Renal pelvis (tissue), 4 donors: Measurements from ENCODE around the gene MRFAP1L1. TPM values are rescaled to one million over a fixed set of nuclear protein-coding genes. Genes with fewer than 3 reads are reported as not detected.
"Not testable (repeated sequence)": the region's sequence is repeated elsewhere in the genome, so short reads cannot be mapped to it uniquely, and the experiment has no call there.

Source experiments
- DNase-seq: peaks from one replicate; pipeline ENCODE4 v3.0.0-alpha.2; 2013
- polyA plus RNA-seq, 3 donors: library from polyadenylated mRNA; unstranded; fragments of 120-200 nt; gene quantifications; one replicate each; pipeline ENCODE4 v1.2.1, GENCODE V29; 2013; ENCODE audit not compliant: insufficient read length in 3 of 3

MRFAP1L1 gene
- polyA plus RNA-seq, 3 donors, result 109 to 137 (median 118) TPM

DNA sequence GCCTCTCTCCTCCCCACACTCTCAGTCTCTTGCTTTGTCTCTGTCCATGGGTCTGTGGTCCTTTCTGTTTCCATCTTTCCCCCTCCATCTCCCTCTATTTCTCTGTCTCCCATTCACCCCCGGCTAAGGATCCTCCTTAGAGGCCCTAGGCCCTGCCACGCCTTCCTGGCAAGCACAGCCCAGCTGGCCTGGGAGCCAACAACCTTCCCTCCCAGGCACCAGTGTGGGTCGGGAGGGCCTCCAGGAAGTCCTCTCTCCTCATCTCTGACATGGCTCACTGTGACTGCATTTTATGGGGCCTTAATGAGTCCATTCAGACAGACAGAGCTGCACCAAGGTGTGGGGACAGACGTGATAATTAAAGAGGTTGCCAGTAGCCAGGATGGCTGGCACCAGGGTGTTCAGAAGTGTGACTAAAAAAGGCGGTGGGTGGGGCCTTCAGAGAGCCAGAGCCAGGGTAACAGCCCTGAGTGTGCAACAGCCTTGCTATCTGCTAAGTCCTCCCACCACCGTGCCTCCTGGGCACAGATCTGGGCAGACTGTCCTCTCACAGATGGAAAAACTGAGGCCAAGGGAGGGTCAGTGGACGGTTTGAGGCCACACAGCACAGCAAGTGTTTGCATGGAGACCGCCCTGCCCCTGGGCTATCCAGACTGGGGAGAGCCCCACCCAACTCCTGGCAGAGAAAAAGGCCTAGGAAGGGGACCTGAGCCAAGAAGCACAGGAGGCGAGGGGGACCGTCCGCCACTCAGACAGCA is 37.8 kb upstream of the MRFAP1L1 start:
- DNase-seq, result no peak

DNA sequence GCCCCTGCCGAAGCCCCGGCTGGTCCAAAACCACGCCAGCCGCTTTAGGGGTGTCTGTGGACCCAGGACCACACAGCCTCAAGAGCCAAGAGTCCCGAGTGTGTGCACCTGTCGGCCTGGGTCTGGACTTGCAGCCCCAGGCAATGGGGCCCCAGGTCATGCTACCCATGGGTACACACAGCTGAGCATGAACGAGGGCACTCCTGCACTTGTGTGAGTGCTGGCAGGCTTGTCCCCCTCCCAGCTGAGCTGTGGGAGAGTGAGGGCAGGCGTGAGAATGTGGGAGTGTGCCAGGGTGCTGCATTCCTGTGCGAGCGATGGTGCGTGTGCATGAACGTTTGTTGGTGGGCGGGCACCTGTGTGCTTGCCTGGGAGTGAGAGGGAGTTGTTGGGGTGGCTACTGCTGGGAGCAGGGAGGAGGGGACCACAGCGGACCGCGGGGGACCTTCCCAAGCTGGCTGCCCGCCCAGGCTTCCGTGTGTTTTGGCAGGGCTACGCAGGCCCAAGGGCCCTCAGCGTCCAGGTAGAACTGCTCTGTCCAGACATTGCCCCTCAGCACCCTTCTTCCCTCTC is 37.1 kb upstream of the MRFAP1L1 start:
- DNase-seq, result peak; percentile 84

DNA sequence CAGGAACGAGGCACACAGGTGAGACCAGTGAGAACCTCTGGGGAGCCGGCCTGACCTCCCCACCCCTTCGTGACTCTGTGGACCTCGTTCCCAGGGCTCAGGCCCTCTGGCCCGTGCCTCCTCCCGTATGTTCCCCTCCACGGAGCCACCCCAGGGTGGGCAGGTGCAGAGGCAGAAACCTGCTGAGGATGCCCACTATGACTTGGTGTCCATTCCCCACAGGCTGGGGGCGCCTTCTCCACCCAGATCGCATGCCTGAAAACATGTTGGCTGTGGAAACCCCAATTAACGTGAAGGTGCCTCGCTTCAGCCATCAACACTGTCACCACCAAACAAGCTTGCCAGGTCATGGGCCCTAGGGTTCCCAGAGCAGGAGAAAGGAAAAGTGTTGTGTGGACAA is 33.3 kb upstream of the MRFAP1L1 start:
- DNase-seq, result no peak

DNA sequence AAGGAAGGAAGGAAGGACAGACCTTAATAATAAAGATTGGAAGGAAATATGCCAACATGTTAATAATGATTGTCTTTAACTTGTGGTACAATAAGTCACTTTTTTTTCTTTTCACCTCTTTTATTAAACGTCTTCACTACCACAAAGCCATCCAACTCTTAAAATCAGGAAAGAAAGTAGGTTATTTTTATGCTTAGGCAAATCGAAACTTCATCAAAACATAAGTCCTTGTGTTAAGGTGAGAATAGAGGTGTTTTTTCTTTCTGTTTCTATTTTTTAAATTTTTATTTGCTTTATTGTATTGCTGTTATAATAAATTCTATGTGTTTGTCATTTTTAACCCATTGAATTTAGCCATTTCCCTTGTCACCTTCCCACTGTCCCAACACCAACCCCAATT is 32.8 kb upstream of the MRFAP1L1 start:
- DNase-seq, result no peak

DNA sequence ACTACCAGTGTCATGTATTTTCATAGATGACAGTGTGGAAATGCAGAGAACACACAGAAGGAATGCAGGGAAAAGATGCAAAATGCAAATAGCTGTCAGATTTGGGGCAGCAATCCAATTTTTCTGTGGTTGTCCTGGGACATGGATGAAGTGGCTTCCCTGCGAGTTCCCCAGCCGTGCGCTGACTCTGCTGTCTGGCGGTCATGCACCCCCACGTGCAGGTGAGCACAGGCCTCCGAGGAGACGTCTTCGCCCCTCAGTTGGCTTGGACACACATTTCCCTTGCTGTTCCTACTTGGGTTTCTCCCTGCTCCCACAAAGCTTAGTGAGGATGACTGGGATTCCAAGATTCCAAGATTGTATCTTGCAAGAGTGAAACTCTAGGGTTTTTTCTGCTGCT is 30.7 kb upstream of the MRFAP1L1 start:
- DNase-seq, result no peak

DNA sequence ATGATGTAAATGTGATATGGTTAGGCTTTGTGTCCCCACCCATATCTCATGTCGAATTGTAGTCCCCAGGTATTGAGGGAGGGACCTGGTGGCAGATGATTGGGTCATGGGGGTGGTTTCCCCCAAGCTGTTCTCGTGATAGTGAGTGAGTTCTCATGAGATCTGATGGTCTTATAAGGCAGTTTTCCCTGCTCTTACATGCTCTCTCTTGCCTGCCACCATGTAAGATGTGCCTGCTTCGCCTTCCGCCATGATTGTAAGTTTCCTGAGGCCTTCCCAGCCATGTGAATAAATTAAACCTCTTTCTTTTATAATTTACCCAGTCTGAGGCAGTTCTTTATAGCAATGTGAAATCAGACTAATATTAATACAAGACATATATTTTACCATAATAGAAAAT is 30.3 kb upstream of the MRFAP1L1 start:
- DNase-seq, result no peak

DNA sequence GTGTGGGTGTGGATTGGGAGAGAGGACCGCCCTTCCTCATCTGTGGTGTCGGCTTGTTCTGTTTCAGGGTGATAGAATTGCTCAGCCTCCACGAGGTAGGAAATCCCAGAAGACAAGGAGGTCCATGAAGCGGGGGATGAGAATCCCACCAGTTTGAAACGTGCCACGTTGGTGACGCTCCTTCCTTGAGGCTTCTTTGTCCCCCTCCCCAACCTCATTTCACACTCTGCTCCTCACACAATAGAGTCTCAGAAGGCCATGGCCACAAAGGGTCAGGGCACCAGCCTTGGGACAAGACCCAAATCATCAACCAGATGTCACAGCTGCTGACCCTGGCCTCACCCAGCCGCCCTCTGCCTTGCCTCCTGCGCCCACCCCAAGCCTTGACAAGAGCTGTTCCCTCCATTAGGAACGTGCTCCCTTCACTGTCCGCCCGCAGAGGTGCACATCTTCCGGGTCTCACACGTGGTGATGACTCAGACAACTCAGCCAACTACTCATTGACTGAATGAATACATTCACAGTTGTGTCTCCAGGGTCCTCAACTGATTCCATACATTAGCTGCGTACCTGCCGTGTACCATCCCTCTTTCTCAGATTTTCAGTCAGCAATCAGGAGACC is 24.6 kb upstream of the MRFAP1L1 start:
- no peak for DNase-seq

DNA sequence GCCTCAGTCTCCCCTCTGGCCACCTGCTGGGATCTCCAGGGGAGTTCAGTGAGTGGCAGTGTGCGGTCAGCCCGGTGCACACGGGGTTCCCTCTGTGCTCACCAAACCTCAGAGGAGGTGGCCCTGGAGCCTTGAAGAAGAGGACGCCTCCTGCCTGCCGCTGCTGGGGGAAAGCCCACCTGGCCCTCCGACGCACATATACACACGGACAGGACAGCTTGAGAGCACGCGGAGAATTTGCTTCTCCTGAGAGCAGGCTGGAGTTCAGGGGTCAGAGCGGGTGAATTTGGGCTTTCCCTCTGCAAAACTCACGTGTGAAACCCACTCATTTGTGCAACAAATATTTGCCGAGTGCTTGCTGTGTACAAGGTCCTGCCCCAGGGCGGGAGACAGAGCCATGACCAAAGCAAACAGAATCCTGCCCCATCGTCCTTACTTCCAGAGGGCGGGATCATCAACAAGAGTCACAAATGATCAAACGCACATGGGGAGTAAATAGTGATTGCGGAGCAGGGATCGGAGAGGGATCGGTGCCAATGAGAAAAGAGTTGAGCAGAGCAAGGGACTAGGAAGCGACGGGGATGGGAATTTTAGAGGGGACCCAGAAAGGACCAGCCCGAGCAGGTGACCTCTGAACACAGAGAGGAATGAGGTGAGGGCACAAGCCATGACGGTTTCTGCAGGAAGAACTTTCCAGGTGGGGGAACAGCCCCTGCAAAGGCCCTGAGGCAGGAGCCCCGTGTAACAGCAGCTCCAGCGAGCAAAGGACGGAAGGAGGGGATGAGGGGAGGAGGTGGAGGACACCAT is 23.9 kb upstream of the MRFAP1L1 start:
- DNase-seq, result no peak

DNA sequence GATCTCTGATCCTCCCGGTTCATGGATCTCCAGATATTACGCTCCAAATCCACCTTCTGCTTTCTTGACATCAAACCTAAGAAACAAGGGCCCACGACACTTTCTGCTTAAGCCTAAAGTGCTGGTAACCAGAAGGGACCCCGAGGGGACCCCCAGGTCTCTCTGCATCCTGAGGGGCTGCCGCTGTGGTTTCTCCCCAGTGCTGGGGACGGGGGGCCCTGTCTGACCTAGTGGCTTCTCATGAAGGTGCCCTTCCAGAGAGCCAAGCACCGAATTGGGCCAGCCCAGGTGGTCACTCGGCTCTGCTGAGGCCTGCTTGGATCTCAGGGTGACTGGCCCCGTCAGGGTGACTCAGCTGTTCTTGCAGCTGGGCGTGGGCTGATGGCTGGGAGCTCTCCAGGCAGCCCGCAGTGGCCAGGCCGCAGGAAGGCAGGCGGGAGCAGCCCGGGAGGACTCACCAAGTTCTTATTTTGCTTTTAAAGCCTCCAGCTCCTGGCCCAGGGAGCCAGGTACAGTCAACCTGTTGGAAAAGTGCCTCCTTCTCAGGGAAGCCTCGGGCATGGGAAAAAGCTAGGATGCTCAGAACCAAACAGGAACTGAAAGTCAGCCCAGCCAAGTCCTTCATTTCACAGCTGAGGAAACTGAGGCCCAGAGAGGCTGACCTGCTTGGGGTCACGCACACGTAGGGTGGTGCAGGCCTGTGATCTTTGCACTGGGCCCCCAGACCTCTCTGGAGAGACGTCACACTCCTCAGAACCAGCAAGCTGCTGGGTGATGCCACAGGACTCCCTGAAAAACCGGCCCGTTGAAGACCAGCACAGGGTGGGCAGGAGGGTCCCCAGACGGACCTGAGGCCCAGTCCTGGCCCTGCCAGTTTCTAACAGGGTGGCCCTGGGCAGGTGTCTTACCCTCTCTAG is 23.0 kb upstream of the MRFAP1L1 start:
- no peak for DNase-seq

DNA sequence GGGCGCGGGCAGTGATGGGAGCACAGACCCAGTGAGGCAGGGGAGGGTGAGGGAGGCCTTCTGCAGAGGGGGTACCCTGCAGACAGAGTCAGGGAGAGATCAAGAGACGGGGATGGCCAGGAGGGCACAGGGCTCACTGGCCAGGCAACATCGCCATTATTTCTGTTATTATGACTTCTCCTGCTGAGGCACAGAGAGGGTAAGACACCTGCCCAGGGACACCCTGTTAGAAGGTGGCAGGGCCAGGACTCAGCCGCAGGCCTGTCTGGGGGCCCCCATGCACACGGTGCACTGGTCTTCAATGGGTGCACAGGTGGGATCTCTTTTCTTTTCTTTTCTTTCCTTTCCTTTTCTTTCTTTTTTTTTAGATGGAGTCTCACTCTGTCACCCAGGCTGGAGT is 22.1 kb upstream of the MRFAP1L1 start:
- no peak for DNase-seq

DNA sequence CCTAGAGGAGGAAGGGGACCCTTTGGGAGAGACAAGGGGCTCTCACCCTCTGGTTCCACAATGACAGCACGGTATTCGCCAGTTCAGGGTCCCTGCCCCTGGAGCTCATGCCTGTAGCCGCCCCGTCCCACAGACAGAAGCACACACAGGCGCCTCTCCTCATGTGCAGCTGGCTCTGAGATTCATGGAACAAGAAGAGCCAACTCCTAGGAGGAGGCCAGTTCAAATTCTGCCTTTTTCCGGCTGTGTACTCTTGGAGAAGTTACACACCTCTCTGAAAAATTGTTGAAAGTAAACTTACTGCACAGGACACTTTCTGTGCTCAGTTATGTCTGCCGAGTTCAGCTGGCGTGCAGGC is 21.6 kb upstream of the MRFAP1L1 start:
- DNase-seq, result no peak

DNA sequence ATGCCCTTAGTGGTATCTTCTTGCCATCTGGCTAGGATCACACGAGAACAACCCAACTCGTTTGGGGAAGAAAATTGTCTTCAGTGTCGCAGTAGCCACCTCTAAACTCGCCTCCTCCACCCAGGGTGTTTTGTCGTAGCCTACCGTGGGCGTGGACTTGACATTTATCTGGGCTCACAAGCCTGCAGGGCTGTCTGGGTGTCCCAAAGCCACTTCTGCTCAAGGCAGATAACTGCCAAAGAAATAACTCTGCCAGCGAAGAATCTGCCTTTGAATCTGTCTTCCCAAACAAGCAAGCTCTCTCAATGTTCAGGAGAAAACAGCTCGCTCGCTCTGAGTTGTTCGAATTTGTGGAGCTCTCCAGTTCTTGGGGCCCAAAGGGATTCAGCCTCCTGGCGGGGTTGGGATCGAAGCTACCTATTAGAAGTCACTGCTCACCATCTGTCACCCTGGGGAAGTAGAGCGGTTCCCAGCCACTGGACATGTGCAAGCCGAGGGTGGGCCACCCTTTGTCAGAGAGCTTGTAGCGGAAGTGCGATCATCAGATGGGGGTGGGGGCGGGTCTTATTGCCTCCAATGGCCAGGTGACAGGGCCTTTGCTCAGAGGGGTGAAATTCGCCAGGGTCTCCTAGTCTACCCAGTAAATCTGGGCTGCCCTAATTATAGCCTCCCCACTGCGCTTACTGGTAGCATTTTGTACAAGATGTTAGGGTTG is 21.1 kb upstream of the MRFAP1L1 start:
- no peak for DNase-seq

DNA sequence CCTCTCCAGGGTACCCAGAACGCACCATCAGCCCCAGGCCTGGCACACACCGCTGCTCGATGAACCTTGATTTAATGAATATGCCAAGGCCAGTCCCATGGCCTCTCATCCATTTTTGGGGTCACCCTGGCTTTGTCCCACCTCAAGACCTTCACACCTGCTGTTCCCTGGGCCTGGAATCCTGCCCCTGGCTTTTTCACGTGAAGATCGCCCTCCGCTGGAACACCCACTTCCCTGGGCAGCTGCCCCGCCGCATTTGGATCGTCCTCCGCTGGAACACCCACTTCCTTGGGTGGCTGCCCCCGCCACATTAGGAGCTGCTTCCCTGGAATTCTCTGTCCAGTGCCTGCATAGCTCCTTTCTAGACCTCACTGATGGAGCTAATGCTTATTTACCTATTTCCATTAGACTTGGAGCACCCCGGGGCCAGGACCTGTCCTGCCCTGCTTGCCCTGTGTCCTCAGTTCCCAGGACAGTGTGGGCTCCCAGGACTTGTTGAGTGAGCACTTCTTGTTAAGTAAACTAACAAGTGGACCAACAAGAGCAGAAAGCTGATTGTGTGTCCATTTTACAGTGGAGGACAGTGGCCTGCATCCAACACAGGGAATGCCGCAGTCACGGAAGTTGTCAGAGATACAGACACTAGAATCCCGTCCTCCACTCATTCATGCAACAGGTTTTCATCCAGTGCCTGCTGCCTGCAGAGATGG is 18.8 kb upstream of the MRFAP1L1 start:
- no peak for DNase-seq

DNA sequence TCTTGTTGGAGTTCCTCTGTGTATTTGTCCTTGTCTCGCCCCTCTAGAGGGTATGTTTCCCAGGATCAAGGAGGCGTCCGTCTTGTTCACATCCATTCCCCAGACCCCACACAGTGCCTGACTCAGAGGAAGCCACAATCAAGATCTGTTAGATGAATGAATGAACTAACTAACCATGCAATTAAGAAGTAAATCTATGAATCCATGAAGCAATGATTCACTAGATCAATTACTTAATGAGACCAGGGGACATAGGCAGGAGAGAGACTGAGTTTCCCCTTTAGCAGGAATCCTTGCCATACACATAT is 18.2 kb upstream of the MRFAP1L1 start:
- DNase-seq, result no peak

DNA sequence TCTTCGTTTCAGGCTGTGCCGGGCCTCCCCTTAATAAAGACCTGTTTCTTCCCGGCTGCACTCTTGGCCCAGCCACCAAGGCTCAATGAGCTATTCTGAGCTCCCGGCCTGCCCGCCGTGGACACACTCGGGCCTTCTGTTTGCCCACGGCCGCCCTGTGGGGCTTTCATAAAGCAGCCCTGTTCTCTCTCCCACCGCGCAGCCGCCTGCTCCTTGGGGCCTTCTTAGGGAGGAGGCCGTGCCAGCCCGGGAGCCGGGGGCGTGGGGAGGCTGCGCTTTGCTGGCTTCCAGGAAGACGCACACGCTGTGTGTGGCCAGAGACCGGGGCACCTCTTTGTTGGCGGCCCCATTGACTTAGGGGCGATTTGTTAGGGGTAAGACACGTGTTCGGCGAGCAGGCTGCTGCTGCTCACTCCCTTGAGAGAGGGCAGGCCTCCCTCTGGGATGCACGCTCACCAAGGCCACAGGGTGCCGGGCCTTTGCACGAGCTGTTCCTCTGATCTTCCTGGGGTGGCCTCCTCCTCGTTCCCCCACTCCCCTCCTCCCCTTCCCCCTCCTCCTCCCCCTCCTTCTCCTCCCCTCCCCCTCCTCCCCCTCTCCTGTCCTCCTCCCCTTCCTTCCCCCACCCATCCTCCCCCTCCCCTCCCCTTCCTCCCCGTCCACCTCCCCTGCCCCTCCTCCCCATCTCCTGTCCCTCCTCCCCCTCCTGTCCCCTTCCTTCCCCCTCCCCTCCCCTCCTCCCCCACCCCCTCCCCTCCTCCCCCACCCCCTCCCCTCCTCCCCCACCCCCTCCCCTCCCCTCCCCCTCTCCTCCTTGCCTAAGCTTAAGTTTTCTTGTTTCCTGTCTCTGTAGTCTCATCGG is 17.6 kb upstream of the MRFAP1L1 start:
- DNase-seq, result no peak

DNA sequence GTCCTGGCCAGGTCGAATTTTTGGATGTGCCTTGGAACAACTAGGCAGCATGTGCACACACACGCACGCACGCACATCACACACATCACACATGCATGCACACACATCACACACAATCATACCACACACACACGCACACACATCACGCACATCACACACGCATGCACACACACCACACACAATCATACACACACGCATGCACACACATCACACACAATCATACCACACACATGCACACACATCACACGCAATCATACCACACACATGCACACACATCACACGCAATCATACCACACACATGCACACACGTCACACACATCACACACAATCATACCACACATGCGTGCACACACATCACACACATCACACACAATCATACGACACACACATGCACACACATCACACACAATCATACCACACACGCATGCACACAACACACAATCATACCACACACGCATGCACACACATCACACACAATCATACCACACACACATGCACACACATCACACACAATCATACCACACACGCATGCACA is 15.8 kb upstream of the MRFAP1L1 start:
- DNase-seq, result not testable (repeated sequence)

DNA sequence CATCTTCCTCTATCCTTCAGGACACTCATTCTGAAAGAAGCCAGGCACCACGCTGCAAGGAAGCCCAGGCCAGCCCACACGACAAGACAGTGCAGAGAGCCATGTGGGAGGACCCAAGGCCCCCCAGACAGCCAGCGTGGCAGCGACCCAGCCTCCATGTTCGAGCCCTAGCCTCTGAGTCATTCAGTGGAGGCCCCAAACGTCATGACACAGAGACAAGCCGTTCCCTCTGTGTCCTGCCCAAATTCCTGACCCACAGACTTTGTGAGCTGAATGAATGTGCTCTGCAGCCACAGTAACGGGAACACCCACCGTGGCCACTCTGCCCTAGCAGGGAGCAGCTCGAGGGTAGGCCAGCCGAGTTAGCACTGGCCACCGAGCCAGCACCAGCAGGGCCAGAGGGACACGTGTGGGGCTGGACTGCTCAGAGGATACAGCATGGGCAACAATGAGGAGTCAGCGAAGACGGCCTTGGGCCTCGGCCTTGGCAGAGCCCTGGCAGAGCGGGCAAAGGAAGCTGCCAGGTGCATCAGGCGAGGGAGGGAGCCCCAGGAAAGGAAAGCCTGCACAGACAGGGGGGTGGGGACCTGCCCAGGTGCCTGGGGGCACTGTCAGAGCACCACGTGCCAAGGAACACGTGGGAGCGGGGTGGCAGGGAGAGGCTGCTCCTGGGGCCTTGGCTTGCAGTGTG is 14.9 kb upstream of the MRFAP1L1 start:
- DNase-seq, result no peak

DNA sequence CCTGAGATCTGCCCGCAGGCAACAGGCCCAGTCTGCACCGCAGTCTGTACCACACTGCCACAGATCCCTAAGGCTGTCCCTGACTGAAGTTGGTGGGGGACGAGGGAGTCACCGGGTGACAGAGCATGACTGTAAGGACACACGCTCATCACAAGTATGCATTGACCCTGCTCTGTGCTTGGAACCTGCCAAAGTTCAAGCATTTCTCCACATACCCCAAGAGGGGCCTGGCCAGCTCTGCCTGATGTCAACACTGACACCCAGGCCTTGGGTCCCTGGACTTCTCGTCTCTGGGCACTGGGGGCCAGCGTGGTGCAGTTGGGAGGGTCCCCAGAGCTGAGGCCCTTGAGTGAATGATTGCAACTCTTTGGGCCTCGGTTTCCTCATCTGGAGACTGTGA is 14.2 kb upstream of the MRFAP1L1 start:
- no peak for DNase-seq

DNA sequence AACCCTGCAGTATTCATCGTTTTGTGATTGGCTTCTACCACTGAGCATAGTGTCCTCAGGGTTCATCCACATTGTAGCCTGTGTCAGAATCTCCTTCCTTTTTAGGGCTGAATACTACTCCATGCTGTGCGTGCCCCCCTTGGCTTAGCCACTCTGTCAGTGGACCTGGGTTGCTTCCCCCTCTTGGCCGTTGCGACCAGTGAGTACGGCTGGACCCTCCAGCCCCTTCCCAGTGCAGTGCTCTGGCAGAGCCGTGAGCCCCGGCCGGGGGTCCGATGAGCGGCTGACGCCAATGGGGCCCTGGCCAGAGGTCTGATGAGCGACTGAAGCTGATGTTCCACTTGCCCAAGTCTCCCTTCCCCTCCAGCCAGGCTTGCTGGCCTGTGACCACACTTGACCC is 13.2 kb upstream of the MRFAP1L1 start:
- no peak for DNase-seq
